ENCODE measurements around the gene SH3RF2. TPM values are rescaled to one million over a fixed set of nuclear protein-coding genes. Genes with fewer than 3 reads are reported as not detected.

The SH3RF2 gene
- total and polyA plus RNA-seq, 4 donors, result 1.0 to 10.5 (median 4.9) TPM

DNA sequence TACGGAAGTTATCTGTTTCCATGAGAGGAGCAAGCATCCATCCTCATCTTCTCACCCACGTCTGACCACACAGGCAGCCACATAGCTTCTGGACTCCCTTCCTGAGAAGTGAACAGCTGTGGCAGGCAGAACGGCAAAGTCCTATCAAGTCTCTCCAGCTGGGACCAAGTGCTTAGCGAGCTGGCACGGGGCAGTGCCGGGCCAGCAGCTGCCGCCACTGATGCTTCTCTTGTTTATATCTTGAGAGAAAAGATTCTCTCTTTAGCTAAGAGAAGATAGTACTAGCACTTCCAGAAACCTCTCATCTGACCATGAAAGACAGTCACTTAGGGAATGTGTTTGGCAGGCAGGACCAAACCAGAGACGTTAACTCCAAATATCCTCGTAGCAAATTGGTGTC, 131.8 kb downstream of the SH3RF2 start:
- no peak for DNase-seq (ENCODE audit: low spot score)
- TF ChIP-seq NR2F2 (IDR thresholded peaks at IDR 0.05), result no peak
- no peak for TF ChIP-seq HNF4G (IDR thresholded peaks at IDR 0.05)
- TF ChIP-seq JUND (IDR thresholded peaks at IDR 0.05), result no peak
- no peak for TF ChIP-seq FOXA1 (IDR thresholded peaks at IDR 0.05)
- TF ChIP-seq GABPA (IDR thresholded peaks at IDR 0.05 in 1 of 2, conservative IDR thresholded peaks at IDR 0.05 in 1 of 2), result no peak
- TF ChIP-seq RAD21 (IDR thresholded peaks at IDR 0.05), result no peak
- TF ChIP-seq, protein P1, sequence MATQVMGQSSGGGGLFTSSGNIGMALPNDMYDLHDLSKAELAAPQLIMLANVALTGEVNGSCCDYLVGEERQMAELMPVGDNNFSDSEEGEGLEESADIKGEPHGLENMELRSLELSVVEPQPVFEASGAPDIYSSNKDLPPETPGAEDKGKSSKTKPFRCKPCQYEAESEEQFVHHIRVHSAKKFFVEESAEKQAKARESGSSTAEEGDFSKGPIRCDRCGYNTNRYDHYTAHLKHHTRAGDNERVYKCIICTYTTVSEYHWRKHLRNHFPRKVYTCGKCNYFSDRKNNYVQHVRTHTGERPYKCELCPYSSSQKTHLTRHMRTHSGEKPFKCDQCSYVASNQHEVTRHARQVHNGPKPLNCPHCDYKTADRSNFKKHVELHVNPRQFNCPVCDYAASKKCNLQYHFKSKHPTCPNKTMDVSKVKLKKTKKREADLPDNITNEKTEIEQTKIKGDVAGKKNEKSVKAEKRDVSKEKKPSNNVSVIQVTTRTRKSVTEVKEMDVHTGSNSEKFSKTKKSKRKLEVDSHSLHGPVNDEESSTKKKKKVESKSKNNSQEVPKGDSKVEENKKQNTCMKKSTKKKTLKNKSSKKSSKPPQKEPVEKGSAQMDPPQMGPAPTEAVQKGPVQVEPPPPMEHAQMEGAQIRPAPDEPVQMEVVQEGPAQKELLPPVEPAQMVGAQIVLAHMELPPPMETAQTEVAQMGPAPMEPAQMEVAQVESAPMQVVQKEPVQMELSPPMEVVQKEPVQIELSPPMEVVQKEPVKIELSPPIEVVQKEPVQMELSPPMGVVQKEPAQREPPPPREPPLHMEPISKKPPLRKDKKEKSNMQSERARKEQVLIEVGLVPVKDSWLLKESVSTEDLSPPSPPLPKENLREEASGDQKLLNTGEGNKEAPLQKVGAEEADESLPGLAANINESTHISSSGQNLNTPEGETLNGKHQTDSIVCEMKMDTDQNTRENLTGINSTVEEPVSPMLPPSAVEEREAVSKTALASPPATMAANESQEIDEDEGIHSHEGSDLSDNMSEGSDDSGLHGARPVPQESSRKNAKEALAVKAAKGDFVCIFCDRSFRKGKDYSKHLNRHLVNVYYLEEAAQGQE (IDR thresholded peaks at IDR 0.05), result no peak
- TF ChIP-seq EGR1 (IDR thresholded peaks at IDR 0.05; ENCODE audit: low read depth in 2 of 2), result no peak
- TF ChIP-seq RXRA (IDR thresholded peaks at IDR 0.05), result no peak
- TF ChIP-seq FOXA2 (IDR thresholded peaks at IDR 0.05), result no peak
- no peak for TF ChIP-seq SP1 (IDR thresholded peaks at IDR 0.05)
- TF ChIP-seq, protein P2, sequence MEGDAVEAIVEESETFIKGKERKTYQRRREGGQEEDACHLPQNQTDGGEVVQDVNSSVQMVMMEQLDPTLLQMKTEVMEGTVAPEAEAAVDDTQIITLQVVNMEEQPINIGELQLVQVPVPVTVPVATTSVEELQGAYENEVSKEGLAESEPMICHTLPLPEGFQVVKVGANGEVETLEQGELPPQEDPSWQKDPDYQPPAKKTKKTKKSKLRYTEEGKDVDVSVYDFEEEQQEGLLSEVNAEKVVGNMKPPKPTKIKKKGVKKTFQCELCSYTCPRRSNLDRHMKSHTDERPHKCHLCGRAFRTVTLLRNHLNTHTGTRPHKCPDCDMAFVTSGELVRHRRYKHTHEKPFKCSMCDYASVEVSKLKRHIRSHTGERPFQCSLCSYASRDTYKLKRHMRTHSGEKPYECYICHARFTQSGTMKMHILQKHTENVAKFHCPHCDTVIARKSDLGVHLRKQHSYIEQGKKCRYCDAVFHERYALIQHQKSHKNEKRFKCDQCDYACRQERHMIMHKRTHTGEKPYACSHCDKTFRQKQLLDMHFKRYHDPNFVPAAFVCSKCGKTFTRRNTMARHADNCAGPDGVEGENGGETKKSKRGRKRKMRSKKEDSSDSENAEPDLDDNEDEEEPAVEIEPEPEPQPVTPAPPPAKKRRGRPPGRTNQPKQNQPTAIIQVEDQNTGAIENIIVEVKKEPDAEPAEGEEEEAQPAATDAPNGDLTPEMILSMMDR (IDR thresholded peaks at IDR 0.05; ENCODE audit: low read depth, low read length, missing input control), result no peak
- TF ChIP-seq, protein P3, sequence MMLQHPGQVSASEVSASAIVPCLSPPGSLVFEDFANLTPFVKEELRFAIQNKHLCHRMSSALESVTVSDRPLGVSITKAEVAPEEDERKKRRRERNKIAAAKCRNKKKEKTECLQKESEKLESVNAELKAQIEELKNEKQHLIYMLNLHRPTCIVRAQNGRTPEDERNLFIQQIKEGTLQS (IDR thresholded peaks at IDR 0.05), result no peak
- TF ChIP-seq, protein P4, sequence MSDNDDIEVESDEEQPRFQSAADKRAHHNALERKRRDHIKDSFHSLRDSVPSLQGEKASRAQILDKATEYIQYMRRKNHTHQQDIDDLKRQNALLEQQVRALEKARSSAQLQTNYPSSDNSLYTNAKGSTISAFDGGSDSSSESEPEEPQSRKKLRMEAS (IDR thresholded peaks at IDR 0.05), result no peak
- no peak for TF ChIP-seq TAF1 (conservative IDR thresholded peaks at IDR 0.05)
- no peak for TF ChIP-seq HNF4A (conservative IDR thresholded peaks at IDR 0.05)
- no peak for TF ChIP-seq YY1 (IDR thresholded peaks at IDR 0.05)
- TF ChIP-seq, protein P5, sequence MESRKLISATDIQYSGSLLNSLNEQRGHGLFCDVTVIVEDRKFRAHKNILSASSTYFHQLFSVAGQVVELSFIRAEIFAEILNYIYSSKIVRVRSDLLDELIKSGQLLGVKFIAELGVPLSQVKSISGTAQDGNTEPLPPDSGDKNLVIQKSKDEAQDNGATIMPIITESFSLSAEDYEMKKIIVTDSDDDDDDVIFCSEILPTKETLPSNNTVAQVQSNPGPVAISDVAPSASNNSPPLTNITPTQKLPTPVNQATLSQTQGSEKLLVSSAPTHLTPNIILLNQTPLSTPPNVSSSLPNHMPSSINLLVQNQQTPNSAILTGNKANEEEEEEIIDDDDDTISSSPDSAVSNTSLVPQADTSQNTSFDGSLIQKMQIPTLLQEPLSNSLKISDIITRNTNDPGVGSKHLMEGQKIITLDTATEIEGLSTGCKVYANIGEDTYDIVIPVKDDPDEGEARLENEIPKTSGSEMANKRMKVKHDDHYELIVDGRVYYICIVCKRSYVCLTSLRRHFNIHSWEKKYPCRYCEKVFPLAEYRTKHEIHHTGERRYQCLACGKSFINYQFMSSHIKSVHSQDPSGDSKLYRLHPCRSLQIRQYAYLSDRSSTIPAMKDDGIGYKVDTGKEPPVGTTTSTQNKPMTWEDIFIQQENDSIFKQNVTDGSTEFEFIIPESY (IDR thresholded peaks at IDR 0.05), result no peak
- WGBS, result 91% methylated on average over 9 of the region's 9 CpGs

More for the DNA sequence above, 131.8 kb downstream of the SH3RF2 start:
- Histone ChIP-seq H3K9ac (ENCODE audit: low read depth in 1 of 2, low read length in 2 of 2) (no peak overlapping the region), H3K27ac (ENCODE audit: low read depth in 1 of 2, low read length in 2 of 2) (no peak overlapping the region), H3K4me1 (ENCODE audit: control insufficient read depth in 4 of 4, insufficient read depth in 4 of 4, low read length in 3 of 4) (no peaks in the 10 kb centered on the region), H3K9me3 (ENCODE audit: control insufficient read depth in 4 of 4, low read length in 3 of 4) (no peaks in the 10 kb centered on the region), H3K4me3 (ENCODE audit: low read depth in 1 of 3, low read length in 3 of 3) (no peak overlapping the region), H3K27me3 (ENCODE audit: control insufficient read depth in 4 of 4, insufficient read depth in 4 of 4, low read length in 3 of 4) (no peaks in the 10 kb centered on the region), H3K36me3 (ENCODE audit: control insufficient read depth in 4 of 4, insufficient read depth in 3 of 4, low read depth in 1 of 4, low read length in 3 of 4) (peaks cover 0 to 3% (median 0%) of the 10 kb centered on the region in 4 donors)

Measured in liver (tissue), 9 donors.